GM03348 (cell line): ENCODE measurements around the gene GRID2.
A peak's percentile ranks its signal among the peaks of the same experiment; 100 is the strongest.

Experiments
- DNase-seq: peaks from one replicate; pipeline ENCODE4 v3.0.0; 2012; ENCODE audit warnings: low spot score

GRID2 gene

DNA sequence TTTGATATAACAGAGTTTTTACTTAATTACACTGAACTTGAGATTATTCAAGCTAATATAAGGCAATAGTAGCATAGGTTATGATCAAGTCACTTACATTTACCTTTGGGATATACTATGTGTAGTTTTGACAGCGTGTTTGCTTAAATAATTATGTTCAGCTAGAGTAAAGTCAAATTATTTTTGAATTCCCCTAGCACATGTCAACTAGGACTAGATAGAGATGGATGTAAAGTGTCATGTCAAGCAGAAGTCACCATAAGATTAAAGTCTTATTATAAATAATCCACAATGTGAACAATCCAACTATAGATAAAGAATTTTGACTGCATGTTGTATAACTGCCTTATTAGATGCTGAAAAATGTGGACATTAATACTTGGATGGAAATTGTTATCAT lies 665.2 kb downstream of the GRID2 start:
- no peak for DNase-seq

DNA sequence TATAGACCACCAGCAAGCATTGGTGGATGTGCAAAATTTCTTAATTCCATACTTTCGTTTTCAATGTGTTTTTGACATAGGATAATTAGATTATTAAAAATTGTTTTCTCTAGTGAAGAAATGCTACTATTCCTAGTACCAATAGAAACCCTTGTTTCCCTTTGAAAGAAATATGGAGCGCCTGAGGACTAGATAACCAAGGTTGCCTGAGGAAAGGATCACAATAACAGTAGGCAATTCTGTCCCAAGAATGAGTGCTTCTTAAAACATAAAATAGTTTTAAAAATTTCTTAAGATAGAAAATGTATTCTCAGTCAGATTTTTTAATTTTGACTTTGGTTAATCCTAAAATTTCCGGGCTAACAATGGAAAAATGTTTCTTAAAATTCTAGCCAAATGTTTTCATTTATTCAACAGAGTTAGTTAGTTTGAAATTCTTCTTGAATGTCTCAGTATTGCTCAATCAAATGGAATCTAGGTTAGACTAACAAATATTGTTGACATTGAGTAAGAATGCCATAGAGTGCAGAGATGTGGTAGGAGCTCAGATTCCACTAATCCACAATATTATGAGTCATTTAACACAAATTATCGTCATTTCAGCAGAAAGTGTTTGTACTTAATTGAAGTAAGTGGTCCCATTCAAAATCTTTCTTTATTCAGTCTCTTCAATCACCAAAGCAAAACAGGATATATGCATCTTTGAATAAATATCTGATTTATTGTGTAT lies 666.0 kb downstream of the GRID2 start:
- DNase-seq = peak; percentile 68

DNA sequence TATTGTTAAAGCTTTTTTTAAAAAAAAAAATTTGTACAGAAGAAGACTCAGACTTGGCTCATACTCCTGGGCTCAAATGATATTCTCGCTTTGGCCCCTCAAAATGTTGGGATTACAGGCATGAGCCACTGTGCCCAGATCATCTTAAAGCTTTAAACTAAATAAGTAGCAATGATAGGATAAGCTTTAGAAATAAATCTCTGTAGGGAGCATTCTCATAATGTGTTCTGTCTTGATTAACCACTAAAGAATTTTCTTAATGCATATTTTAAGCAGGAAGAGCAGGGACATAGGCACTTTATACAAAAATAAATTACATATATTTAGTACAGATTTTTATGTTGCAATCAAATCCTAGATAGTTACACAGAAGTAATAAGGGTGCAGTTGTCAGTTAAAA lies 667.2 kb downstream of the GRID2 start:
- DNase-seq = no peak

DNA sequence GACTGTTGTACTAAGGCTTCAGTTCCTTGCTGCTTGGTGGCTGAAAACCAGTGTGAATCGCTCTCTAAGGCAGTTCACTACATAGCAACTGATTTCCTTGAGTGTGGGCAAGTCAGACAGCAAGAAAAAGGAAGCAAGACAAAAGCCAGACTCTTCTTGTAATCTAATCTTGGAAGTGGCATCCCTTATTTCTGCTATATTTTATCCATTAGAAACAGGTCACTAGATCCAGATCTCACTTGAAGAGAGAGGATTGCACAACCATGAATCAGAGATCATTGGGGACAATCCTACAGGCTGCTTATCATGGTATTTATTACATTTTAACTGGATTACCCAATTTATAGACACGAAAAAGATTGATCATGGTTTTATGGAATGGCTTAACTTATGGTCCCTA lies 684.5 kb downstream of the GRID2 start:
- no peak for DNase-seq

DNA sequence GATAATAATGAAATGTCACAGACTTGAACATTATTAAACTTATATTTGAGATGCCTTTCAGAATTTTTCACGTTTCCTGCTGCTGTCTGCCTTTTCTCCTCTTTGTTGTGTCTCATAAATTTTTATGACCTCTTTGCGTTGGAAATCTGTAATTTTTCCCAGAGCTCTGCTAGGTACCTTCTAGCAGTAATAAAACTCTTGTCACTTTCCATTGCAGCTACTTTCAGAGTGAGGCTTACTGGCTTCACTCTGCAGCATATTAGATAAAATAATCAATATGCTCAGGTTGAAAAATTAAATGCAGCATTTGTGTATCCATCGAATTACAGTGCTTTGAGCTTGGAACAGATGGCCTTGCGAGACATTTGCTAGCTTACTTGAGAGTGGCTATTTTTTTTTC lies 689.0 kb downstream of the GRID2 start:
- DNase-seq = no peak

DNA sequence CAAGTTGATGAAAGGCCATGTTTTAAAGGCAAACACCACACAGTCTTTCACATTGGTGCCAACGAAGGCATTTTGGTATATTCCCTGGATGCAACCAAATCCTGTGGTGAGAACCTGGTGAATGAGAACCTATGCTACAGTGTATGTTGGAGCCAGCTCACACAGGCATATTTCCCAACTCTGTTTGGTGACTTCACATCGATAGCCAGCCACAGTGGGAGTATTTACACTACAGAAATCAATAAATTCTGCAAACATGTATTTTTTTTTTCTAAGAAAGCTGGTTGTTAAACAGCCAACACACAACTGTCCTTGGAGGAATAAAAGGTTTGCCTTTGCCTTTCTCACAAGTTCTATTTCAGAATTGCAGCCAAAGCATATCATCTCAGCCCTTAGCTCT lies 691.0 kb downstream of the GRID2 start:
- DNase-seq = no peak

DNA sequence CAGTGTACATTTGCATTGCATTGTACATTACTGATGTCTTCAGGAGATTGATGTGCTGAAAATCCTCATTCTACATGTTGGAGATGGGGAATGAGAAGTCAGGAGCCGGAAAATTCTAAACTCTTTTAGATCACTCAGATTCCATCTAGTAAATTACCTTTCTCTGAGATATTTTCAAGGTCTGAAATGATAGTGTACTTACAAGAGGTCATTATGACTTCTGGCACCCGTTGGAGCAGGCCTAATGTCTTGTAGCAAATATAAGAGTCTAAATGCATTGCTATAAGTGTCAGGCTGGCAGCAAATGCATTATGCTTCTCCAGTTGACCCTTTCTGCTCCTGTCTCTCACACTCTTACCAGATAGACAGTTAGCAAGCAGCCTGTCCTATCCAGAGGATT lies 692.8 kb downstream of the GRID2 start:
- no peak for DNase-seq

DNA sequence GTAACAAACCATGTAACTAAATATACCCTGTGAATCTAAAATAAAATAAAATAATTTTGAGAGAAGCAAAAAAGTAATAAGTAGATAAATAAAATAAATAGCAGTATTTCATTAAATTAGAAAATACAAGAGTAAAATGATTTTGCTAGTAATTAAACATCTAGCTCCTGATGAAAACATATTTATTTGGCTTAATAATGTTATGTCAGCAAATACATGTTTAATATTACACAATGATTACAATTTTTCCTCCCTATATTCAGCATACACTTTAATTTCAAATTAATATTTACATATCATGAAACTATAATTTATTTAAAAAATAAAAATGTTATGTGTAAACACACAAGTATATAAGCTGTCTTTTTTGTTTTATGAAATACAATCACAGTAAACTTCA lies 697.1 kb downstream of the GRID2 start:
- no peak for DNase-seq

DNA sequence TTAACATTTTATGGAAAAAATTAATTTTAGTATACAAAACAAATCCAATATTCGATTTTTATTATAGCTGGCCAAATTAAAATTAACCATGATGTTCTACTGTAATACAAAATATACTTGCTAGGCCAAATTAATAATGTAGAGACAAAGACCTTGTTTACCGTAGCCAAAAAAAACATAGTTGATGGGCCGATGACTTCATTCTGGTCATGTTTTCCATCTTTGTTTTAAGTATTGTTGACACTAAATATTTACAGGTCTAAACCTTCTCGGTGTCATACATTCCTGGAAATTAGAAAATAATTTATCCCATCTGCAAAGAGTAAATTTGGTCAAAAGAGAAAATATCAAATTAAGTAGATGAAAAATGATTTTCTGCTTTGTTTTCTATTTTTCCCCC lies 698.5 kb downstream of the GRID2 start:
- no peak for DNase-seq

DNA sequence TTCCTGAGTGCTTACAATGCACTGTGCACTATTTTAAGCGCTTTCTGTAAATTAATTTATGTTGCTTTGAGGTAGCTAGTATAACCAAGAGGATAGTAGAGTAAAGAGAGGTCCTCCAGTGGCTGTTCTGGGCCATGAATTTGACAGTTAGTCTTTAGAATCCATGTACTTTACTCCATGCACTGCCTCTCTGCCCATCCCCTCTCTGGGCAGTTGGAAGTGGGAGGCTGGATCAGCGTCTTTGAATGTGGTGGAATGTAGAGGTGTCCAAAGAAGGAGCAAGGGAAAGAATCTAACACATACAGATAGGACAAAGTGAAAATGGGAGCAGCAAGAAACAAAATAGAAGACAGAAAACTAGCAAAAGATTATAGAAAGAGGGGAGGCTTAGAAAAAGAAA lies 712.6 kb downstream of the GRID2 start:
- DNase-seq = no peak

DNA sequence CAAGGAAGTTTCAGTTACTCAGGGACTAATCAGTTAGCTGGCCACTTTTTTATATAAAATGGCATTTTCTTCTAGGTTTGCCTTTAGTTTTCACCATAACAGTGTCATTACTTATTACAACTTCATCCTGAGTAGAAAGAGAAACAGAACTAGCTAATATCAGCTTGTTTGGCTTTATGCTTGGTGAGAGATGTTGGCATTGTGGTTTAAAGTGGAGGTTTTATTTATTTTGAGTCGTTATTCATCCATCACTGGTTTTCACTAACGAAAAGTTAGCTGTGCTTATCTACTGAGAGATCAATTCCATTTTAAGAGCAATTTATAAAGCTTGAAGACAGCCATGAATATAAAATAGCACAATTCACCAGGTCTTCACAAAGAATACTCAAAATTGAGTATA lies 714.5 kb downstream of the GRID2 start:
- no peak for DNase-seq

DNA sequence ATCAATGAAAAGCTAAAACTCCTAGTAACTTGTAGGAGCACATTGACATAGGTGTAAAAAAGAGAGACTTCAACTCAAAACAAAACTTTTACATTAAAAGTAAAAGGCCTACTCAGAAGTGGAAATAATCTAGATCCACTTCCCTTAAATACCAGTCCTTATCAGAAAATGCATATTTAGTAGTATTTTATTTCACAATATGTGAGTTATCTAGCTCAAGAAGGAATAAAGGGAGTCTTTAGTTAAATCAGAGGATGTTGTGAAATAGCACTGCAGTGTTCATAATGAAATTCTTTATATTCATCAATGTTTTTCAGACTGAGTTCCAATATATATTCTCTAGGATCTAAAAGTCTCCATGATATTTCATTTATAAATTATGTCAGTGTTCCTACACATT lies 715.0 kb downstream of the GRID2 start:
- no peak for DNase-seq

DNA sequence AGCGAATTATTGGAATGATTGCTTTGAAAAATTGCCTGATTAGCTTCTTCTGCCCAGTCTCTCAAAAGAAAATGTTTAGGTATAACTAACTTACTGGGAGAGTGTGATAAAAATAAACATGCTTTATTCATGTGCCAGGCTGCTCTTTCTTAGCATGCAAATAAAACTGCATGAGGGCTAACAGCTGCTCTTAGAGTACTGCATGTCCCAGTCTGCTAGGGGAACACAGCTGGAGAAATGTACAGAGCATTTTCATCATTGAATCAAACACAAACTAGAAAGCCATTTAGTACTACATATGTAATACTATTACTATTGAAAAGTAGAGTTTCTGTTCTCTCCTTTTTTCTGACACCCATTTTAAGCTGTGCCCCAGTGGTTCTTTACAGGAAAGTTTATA lies 726.0 kb downstream of the GRID2 start:
- no peak for DNase-seq

DNA sequence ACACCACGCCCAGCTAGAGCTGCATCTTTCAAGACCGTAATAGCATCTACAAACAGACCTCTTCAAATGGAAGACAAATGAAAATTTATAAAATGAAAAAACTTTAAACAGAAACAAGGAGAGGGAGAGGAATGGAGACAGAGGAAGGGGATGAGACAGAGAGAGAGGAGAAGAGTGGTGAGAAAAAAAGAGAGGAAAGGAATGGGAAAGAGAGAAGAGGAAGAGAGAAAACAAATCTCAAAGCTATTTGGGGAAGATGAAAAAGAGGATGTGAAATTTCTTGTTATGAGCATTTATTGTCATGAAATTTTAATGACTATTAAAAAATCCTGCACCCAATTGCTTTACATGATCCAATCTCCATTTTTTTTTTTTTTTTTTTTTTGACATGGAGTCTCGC lies 726.9 kb downstream of the GRID2 start:
- no peak for DNase-seq

DNA sequence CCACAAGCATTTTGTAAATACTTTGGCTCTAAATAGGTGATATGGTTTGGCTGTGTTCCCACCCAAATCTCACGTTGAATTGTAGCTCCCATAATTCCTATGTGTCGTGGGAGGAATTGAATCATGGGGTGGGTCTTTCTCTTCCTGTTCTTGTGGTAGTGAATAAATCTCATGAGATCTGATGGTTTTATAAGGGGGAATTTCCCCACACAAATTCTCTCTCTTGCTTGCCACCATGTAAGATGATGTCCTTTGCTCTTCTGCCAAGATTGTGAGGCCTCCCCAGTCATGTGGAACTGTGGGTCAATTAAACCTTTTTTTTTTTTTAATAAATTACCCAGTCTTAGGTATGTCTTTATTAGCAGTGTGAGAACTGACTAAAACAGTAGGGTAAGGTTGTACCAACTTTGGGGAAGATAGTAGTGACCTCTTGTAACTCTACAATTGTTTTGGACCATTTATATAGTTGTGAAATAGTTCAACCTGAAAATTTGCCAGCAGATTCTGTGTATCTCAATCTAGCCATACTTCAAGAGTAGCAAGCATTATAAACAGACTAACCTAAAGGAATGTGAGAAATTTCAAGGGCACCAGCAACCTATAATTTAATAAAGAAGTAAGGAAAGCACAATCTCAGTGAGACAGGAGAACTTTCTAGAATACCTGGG lies 727.8 kb downstream of the GRID2 start:
- DNase-seq = no peak

DNA sequence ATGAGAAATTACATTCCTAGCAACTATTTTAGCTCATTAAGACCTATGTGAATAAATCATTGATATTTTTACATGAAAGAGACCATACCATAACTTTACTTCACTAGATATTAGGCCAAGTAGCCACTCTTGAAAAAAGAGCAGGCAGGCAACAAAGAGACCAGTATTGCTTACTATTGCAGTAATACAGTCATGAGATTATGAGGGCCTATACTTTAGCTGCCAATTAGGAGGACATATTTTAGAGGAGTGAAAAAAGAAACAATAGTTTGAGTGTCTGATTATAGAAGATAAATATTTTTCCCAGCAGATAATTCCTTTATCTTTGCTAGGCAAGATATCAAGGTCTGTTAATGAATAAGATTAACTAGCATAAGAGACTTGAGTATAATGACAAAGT lies 739.0 kb downstream of the GRID2 start:
- no peak for DNase-seq

DNA sequence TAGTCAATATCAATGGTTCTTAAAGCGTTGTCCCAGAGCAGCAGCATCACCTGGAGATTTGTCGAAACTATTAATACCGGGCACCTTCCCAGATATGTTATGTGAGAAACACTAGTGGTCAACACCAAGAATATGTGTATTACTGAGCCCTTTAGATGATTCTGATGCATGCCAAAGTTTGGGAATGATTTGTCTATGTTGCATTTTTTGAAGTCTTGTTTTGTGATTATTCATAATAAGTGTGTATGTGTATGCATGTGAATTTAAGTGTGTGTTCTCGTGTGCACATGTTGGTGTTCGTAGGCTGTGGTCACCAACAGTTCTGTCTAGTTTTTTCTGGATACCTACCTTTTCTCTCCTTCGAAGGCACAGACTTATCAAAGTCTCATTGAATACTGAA lies 749.4 kb downstream of the GRID2 start:
- no peak for DNase-seq

DNA sequence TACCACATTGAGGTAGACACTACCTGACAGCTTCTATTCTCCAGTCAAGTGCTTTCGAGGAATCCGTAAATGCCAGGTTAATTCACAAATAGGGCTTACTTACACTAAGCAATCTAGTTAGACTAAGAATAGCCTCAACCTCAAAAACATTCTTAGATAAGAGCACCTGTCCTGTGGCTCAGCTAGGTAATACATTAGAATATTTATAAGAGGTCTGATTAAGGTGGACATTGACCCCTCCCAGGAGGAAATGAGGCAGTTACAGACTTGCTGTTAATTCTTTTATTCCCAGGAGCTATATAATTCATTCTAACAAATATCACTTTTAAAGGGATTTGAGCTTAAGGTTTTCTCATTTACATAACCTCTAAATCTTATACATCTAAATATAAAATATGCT lies 758.1 kb downstream of the GRID2 start:
- no peak for DNase-seq

DNA sequence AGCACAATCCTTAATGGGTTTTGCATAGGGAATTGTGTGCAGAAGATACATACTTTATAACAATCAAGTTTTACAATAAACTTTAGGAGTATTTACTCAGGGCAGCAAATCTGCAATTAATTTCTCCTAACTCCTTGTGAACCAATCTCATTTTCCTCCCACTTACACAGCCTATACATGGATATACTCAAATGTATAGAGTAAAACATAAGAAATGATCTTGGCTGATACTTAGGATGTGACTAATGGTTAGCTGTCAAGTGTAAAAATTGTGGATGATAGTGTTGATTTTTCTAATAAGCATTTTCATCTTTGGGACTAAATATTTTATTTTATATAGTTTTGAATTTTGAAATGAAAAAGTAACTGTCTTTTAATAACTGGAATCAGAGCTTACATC lies 759.6 kb downstream of the GRID2 start:
- no peak for DNase-seq

DNA sequence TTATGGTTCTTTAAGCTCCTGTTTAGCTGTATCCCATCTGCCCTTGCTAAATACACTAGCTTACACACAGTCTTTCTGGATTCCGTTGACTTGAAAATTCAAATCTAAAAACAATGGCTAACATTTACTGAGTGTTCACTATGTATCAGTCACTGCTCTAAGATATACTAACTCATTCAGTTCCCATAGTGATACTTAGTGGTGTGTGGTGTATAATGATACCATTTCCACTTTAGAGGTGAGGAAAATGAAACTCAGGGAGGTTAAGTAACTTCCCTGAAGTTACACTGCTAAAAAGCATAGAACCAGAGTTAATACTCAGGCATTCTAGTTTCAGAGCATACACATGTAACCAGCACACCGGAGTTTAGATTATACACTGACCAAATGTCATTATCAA lies 762.0 kb downstream of the GRID2 start:
- no peak for DNase-seq

DNA sequence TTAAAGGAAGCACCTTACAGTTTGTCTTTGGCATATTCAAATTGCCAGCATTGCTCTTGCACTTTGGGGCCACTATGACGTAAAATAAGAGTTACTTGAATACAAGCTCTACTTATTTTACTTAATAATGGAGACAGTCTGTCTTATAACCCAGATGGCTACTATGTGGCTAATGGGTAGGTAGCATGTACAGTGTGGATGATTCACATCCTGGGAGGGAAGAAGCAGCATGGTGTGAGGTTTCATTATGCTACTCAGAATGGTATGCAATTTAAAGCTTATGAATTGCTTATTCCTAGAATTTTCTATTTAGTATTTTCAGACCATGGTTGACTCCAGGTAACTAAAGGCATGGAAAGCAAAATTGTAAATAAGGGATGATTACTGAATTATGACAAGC lies 763.0 kb downstream of the GRID2 start:
- DNase-seq = no peak

DNA sequence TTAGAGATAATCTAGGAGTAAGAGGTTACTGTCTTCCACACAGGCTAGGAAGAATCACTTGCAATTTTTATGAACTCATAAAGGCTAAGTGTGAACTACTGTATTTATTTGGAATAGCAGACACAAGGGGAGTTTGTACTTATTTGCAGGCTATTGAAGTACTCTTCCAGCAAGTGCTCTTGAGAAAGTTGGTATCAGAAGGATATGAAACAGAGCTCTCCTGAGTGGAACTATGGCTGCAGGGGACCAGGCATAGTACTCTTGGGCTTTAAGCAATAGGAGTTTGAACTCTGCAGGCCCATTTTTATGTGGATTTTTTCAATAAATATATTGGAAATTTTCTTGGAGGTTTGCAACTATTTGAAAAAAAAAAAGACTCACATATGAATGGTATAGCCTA lies 768.5 kb downstream of the GRID2 start:
- DNase-seq = no peak

DNA sequence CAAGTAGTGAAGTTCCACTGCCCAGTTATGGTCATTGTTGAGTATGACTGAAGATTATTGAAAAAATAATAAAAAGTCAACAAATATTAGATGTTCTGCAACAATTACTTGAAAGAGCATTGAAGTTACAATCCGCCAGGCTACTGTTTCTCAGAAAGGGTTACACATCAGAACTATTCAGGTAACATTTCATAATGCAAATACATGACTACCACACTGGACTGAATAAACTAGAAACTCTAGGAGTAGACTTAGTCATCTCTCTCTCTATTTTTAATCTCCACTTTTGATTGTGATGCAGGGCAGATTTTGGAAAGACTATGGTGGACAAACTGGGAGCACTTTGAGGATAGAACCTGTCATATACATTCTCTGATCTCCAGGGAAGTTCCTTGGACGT lies 776.5 kb downstream of the GRID2 start:
- DNase-seq = no peak

DNA sequence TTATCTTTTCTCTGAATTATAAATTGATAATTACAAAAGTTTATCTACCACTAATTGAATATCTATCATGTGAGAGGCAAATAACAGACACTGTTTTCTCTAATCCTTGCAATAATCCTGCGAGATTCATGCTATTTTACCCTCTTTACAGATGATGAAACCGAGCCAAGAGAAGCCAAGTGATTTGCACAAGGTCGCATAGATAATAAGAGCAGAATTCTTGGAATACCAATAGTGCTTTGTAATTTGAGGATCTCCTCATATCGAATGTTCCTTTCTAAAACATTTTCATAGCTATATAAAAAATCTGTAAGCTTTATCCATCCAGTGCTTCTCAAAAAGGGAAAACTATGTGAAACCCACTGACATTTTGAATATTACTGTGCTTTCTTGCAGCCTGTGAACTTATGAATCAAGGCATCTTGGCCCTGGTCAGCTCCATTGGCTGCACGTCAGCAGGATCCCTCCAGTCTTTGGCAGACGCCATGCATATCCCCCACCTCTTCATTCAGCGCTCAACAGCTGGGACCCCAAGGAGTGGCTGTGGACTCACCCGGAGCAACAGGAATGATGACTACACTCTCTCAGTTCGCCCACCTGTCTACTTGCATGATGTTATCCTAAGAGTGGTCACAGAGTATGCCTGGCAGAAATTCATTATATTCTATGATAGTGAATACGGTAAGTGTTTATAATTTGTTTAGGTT lies 781.0 kb downstream of the GRID2 start:
- no peak for DNase-seq
